Measurements from ENCODE around the gene CDCA8.

Gene CDCA8

GRCh38 chr1:37755290-37755689, 63.0 kb downstream of the CDCA8 start:
- no peak overlapping the region for H3K27ac ChIP-seq (ENCODE audit: low read depth, low read length)
- no peaks in the 10 kb centered on the region for H3K27me3 ChIP-seq (ENCODE audit: low read length)
- no peak overlapping the region for H3K9ac ChIP-seq (ENCODE audit: low read length)
- H3K4me3 ChIP-seq (ENCODE audit: insufficient read depth, low read length, poor library complexity, severe bottlenecking): no peak overlapping the region
- no peaks in the 10 kb centered on the region for H3K36me3 ChIP-seq (ENCODE audit: low read length)
- H3K4me2 ChIP-seq (ENCODE audit: low read depth, low read length, poor library complexity, severe bottlenecking): no peak overlapping the region
- H2AFZ ChIP-seq (ENCODE audit: low read depth, low read length, severe bottlenecking): no peak overlapping the region
- TF ChIP-seq CTCF (IDR thresholded peaks at IDR 0.05; ENCODE audit: insufficient read depth, low read length, poor library complexity, severe bottlenecking) (no peak), EZH2phosphoT487 (conservative IDR thresholded peaks at IDR 0.05; ENCODE audit: low read length) (no peak)
- no peaks in the 10 kb centered on the region for H3K79me2 ChIP-seq (ENCODE audit: insufficient read depth, low read length)
- no peaks in the 10 kb centered on the region for H4K20me1 ChIP-seq (ENCODE audit: low read depth, low read length)
- no peaks in the 10 kb centered on the region for H3K9me3 ChIP-seq (ENCODE audit: insufficient read depth, low read length)
- no peaks in the 10 kb centered on the region for H3F3A ChIP-seq (ENCODE audit: insufficient read depth)
- H3K9me2 ChIP-seq (replicated peaks; ENCODE audit: insufficient read depth, low read length): no peaks in the 10 kb centered on the region

DNA sequence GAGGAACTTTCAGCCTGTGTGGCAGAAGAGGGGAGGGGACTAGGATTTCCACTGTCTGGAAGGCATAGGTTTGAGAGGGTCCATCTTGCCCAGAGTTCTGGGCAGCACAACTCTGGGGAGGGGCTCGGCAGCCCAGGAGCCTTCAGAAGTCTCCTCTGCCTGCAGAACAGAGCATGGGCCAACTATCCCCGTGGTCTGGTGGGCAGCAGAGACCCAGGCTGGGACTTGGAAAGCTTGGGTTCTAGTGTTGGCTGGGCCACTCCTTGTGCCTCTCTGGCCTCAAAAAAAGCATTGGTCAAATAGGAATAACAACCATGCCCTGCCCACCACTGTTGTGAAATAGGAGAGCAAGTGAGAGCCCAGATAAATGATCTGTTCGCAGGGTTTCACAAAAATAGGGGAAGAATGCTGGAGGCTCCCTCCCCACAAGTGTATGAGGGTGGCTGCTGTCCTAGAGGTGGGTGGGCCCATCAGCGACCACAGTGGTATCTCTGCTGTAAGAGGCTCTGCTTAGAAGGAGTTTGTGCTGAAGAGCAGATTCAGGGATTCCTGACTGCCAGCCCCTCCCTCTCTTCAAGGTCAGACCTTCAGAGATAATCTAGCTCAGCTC, 63.7 kb downstream of the CDCA8 start:
- no peaks in the 10 kb centered on the region for H4K20me1 ChIP-seq (ENCODE audit: low read depth, low read length)
- no peaks in the 10 kb centered on the region for H3F3A ChIP-seq (ENCODE audit: insufficient read depth)
- no peak overlapping the region for H3K9ac ChIP-seq (ENCODE audit: low read length)
- H3K4me2 ChIP-seq (ENCODE audit: low read depth, low read length, poor library complexity, severe bottlenecking): no peak overlapping the region
- no peak overlapping the region for H3K4me3 ChIP-seq (ENCODE audit: insufficient read depth, low read length, poor library complexity, severe bottlenecking)
- H3K79me2 ChIP-seq (ENCODE audit: insufficient read depth, low read length): no peaks in the 10 kb centered on the region
- no peaks in the 10 kb centered on the region for H3K9me2 ChIP-seq (replicated peaks; ENCODE audit: insufficient read depth, low read length)
- no peak overlapping the region for H2AFZ ChIP-seq (ENCODE audit: low read depth, low read length, severe bottlenecking)
- H3K9me3 ChIP-seq (ENCODE audit: insufficient read depth, low read length): no peaks in the 10 kb centered on the region
- H3K36me3 ChIP-seq (ENCODE audit: low read length): no peaks in the 10 kb centered on the region
- H3K27me3 ChIP-seq (ENCODE audit: low read length): no peaks in the 10 kb centered on the region
- TF ChIP-seq EZH2phosphoT487 (conservative IDR thresholded peaks at IDR 0.05; ENCODE audit: low read length) (no peak), CTCF (IDR thresholded peaks at IDR 0.05; ENCODE audit: insufficient read depth, low read length, poor library complexity, severe bottlenecking) (no peak)
- no peak overlapping the region for H3K27ac ChIP-seq (ENCODE audit: low read depth, low read length)
